K562 (cell line): ENCODE results near the gene ZNF750.

ENCODE experiments used
- CTCF ChIP-seq, 3 experiments: IDR thresholded peaks in 2 of 3; conservative IDR thresholded peaks in 1 of 3; 2 replicates each; pipeline ENCODE4 v1.5.1; 2011 to 2012; ENCODE audit warnings: low read length in 3 of 3, mild to moderate bottlenecking in 3 of 3, control low read depth in 2 of 3, improper control_type of control experiment in 1 of 3, inconsistent platforms in 1 of 3, low read depth in 1 of 3, mixed read lengths in 1 of 3, moderate library complexity in 1 of 3; ENCODE audit not compliant: insufficient read depth in 2 of 3
- EP400 ChIP-seq: fragments of 450-650 bp; IDR thresholded peaks from 2 replicates; pipeline ENCODE4 v1.6.1; 2017; ENCODE audit warnings: antibody characterized with exemption, mild to moderate bottlenecking, moderate library complexity
- KLF6 ChIP-seq: fragments of 250-450 bp; sonication (Bioruptor Pico); IDR thresholded peaks from 2 replicates; pipeline ENCODE4 v1.4.0; 2020; ENCODE audit warnings: mild to moderate bottlenecking, moderate library complexity, borderline replicate concordance
- MCM3 ChIP-seq: fragments of 450-650 bp; IDR thresholded peaks from 2 replicates; pipeline ENCODE4 v1.6.1; 2016
- NFRKB ChIP-seq: fragments of 450-650 bp; IDR thresholded peaks from 2 replicates; pipeline ENCODE4 v1.6.1; 2016; ENCODE audit warnings: low read depth
- RCOR1 ChIP-seq, 2 experiments: IDR thresholded peaks; 2 replicates each; pipeline ENCODE4 v1.6.1; 2012; ENCODE audit warnings: low read depth in 2 of 2, low read length in 2 of 2, borderline replicate concordance in 1 of 2, improper control_type of control experiment in 1 of 2
- RNF2 ChIP-seq: sonication (generic); IDR thresholded peaks from 2 replicates; pipeline ENCODE4 v1.6.1; 2016
- SMARCA5 ChIP-seq: fragments of 450-650 bp; IDR thresholded peaks from 2 replicates; pipeline ENCODE4 v1.6.1; 2016
- ZNF184 ChIP-seq: sonication (generic); formaldehyde crosslinking; IDR thresholded peaks from 2 replicates; pipeline ENCODE4 v1.5.0; 2020; ENCODE audit warnings: missing genetic modification reagents
- ZNF24 ChIP-seq: fragments of 450-650 bp; IDR thresholded peaks from 2 replicates; pipeline ENCODE4 v1.6.1; 2016
- ZNF512 ChIP-seq: IDR thresholded peaks from 2 replicates; pipeline ENCODE4 v1.6.1; 2016; ENCODE audit warnings: missing genetic modification characterization, missing compliant biosample characterization

GRCh38 chr17:82821554-82821953 lies 18.3 kb downstream of the ZNF750 start:
- TF ChIP-seq EP400 (no peak), KLF6 (CRISPR knock-in tag) (no peak), CTCF (IDR thresholded peaks at IDR 0.05 in 2 of 3, conservative IDR thresholded peaks at IDR 0.05 in 1 of 3; ENCODE audit: insufficient read depth in 2 of 3, low read depth in 1 of 3, low read length in 3 of 3) (no peak), SMARCA5 (no peak), ZNF184 (no peak), ZNF24 (no peak), NFRKB (no peak), ZNF512 (tag) (no peak), RCOR1 (IDR thresholded peaks at IDR 0.05; ENCODE audit: borderline replicate concordance in 1 of 2, low read depth in 2 of 2, low read length in 2 of 2) (no peak), RNF2 (no peak), MCM3 (no peak)
